Measurements from ENCODE around the gene TMEM242.

TMEM242 gene

DNA sequence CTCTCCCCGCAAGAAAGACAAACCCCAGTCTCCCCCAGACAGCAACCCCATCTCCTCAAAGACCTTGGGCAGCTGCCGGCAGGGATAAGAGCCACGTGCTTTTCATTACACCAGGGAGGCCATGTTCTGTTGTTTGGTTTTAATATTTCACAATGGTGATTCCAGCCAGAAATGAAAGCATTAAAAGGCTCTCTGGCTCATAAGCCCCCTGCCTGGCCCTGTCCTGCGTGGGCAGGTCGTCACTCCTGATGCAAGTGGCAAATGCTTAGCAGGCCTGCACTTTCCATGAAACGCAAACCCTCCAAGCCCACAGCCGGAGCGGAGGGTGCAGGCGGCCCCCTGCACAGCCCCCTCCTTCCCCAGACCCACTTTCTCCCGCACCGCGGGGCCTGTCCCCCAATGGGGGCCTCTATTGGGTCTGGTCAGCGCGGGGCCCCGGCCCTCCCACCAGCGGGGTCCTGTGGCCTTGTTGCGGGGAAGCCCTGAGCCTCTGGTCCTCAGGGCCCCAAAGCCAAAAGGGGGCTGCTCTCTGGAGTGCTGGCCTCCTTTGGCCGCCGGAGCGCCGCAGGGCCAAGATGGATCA lies 77.2 kb downstream of the TMEM242 start:
- no peak for DNase-seq

DNA sequence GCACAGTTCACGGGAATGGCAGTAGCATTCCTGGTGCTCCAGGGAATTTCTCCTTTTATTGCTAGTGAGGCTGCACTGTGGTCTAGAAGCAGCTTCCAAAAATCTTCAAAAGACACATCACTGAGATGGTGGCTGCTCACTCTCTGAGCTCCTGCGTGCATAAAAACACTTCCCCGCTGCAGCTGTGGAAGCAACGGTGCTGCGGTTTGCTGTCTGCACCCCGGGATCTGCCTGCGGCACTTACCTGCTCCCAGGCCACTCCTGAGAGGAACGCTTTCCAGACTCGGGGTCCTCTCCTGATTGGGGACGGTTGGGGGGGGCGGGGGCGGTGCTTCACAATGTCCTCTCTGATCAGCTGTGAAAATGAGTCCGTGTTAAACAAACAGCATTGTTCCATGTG lies 77.9 kb downstream of the TMEM242 start:
- DNase-seq, result no peak

DNA sequence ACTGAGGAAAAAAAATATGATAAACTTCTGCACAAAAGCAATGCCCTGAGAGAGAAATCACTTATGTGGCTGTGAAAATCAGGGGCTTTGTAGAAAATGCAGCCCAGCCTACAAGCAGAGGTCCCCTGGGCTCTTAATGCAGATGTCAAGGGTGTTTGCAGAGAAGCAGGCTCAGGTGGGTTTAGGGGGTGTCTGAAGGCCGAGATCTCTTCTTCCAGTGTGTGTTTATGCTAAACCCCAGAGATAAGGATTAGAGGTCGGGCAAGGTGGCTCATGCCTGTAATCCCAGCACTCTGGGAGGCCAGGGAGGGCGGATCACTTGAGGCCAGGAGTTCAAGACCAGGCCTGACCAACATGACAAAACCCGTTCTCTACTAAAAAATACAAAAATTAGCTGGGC lies 78.5 kb downstream of the TMEM242 start:
- no peak for DNase-seq

DNA sequence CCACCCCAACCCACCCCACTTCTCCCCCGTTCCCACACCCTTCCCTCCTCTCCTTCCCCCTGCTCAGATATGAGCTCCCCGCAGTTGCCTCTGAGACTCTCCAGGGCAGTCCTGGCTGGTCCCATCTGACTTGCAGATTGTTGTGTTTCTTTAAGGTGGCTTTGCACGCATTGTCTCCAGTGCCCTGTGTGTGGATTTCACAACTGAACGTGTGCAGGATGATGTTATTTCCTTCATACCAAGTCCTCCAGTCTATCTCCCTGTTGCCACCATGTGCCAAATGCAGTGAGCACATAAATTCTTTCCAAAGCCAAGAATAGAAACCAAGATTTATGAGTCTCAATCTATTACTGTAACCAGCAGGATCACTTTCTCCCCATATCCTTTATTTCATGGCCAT lies 79.1 kb downstream of the TMEM242 start:
- no peak for DNase-seq

DNA sequence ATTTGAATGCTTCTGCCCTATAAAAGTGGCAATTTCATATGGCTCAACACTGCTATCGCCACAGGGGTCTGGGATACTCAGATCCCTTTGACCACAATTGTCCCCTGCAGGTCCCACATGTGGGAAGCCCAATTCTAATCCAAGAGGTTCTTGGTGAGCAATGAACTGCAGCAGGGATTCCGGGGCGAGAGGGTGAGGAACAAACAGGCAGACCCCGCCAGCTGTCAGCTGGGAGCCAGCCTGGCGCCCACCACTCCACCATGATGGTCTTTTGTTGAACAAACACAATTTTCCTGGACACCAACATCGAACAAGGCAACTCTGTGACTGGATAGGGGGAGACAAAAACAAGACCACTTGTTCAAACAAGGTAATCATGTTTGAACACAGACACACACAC lies 80.5 kb downstream of the TMEM242 start:
- no peak for DNase-seq

DNA sequence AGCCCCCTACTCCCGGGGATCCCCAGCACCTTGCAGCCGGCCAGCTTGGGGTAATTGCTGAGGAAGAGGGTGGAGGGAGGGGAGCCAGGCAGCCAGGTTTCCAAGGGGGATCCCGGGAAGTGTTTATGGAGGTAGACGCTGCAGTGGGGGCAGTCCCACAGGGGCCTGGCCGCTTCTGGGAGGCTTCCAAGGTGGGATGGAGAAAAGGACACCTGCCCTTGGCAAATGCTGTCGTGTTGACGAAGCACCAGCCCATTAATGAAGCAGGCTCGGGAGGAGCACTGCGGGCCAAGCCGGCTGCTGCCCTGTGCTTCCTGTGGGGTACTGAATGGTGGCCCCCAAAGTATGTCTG lies 82.4 kb downstream of the TMEM242 start:
- DNase-seq, result no peak

DNA sequence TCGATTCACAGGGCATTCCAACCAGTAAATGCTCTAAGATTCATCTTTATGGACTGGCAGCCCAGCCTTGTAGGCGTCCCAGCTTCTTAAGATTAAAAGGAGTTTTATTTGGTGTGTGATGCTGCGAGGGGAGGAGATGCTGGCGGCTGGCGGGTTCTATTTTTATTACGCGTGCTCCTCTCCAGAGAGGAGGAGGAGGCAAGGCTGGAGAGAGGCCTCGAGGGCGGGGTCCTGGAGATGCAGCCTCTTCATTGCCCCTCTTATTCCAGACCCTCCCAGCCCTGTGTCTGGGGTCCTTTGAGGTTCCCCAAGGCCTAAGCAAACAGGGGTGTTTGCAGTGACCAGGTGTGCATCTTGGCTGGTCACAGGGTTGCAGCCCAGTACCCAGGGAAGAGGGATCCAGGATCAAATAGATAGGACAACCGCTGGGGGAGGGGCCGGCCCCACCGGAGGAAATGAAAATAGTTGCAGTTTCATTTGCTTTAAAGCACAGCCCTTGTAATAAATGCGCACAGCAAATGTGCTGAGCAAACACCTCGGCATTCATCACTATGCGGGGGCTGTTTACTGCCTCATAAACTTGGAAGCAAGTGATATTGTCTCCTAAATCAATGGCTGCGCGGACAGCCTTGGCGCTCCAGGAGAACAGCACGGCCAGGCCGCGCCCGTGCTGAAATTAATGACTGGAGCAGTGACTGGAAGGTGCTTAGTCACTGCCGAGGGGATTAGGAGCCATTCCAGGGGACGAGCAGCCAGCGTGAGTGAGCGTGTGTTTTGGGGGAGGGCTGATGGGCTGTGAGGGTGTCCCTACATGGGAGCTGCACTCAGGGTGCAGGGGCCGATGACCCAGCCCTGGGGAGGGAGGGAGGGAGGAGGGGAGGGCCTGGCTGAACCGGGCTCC lies 83.0 kb downstream of the TMEM242 start:
- DNase-seq, result peak; percentile 13

DNA sequence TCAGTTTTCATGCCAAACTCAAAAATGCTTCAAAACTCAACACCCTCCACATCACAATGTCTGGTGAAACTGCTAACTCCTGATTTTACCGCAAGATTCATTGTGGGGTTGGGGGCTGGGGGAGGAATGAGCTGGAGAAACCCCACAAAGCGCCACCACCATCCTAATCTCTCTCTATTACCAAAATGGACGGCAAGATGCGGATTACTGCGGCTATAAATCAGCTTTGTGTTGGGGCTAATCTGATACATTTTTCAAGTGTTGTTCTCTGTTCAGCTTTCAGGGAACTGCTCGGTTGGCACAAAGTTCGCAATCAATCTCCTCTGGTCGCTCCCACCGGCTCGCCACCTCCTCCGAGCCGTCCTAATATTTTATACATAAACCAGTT lies 83.7 kb downstream of the TMEM242 start:
- DNase-seq, result no peak

Data from midbrain (tissue), 1 donor.